Urinary bladder (tissue), 4 donors: ENCODE measurements around the gene EGLN3. TPM values are rescaled to one million over a fixed set of nuclear protein-coding genes. Genes with fewer than 3 reads are reported as not detected.

Experiments
- DNase-seq: peaks from one replicate; pipeline ENCODE4 v3.0.0-alpha.2; 2015; ENCODE audit errors: extremely low spot score
- H3K27ac ChIP-seq: one replicate; pipeline ENCODE4 v1.5.1; 2013; ENCODE audit warnings: low read depth, mild to moderate bottlenecking, moderate library complexity
- H3K36me3 ChIP-seq: one replicate; pipeline ENCODE4 v1.6.1; 2013; ENCODE audit warnings: mild to moderate bottlenecking, moderate library complexity; ENCODE audit not compliant: insufficient read depth
- H3K4me1 ChIP-seq: one replicate; pipeline ENCODE4 v1.6.1; 2013; ENCODE audit warnings: mild to moderate bottlenecking, moderate library complexity; ENCODE audit not compliant: insufficient read depth
- H3K4me3 ChIP-seq: one replicate; pipeline ENCODE4 v1.5.1; 2013; ENCODE audit warnings: low read depth, low read length
- WGBS: extraction: QIAGEN DNeasy Blood & Tissue Kit; methylation state at CpG from one replicate; pipeline ENCODE4 v1.1.7; 2013; 5-methylcytosine and 5-hydroxymethylcytosine counted together
- polyA plus RNA-seq: library from polyadenylated mRNA; stranded (reverse); fragments of 200-250 nt; gene quantifications from one replicate; pipeline ENCODE4 v1.2.3, GENCODE V29; 2013
- total RNA-seq: library from RNA; depleted of rRNA; stranded (reverse); fragments of >200 nt; gene quantifications from one replicate; pipeline ENCODE4 v1.2.3, GENCODE V29; 2014
- donor health status: healthy with polysubstance abuse.
- donor health status: healthy.

The EGLN3 gene
- total and polyA plus RNA-seq, 2 donors, result 54.6 to 65.8 TPM

GRCh38 chr14:33925946-33926345 is 24.9 kb downstream of the EGLN3 start:
- H3K36me3 ChIP-seq, result peaks cover 8% of the 10 kb centered on the region
- H3K4me1 ChIP-seq, result no peaks in the 10 kb centered on the region
- no peak overlapping the region for H3K4me3 ChIP-seq
- H3K27ac ChIP-seq, result no peak overlapping the region
- no peak for DNase-seq

DNA sequence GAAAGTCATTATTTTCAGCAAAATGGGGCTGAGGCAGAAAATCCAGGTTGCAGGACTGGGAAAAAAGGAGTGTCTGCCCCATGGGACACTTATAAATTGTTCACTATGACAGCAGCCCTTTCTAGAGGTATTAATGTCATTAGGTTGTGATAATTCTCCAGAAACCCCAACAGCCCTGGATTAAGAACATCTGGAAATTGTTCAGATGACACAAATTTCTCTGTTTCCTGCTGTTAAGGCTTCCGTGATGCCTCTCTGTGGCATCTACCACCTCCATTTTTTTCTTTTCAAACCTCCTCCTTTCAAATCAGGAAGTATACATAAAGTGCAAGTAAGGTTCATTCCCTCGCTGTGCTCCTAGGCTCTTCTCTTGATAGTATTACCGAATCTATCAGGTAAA is 25.6 kb downstream of the EGLN3 start:
- Histone ChIP-seq H3K36me3 (peaks cover 8% of the 10 kb centered on the region), H3K27ac (no peak overlapping the region)
- 90% methylated on average over 3 of the region's 3 CpGs for WGBS

DNA sequence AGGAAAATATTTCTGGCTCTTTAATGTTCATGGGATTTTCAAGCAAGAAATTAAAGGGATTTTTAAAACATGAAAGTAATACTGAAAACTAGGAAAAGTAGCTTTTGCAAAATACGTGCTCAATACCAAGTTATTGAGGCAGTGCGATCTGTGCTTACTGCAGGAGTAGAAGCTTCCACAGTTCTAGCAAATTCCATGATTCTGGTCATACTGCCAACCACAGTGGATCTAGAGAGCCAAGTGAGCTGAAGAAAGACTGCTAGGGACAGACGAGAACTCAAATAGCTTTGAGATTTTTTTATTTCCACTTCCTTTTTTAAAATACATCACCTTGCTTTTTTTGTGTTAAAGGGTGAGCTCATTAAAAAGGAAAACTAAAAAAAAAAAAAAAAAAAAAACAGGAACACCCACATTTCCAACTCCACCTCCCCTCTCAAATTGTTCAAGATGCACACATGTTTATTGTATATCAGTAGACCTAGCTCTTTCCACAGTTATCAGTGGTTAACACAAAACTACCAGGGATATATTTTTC is 26.2 kb downstream of the EGLN3 start:
- peaks cover 8% of the 10 kb centered on the region for H3K36me3 ChIP-seq
- WGBS, result 90% methylated on average over 3 of the region's 3 CpGs
- no peak overlapping the region for H3K4me3 ChIP-seq
- DNase-seq, result no peak
- no peaks in the 10 kb centered on the region for H3K4me1 ChIP-seq
- H3K27ac ChIP-seq, result no peak overlapping the region

More for the DNA sequence above, 25.6 kb downstream of the EGLN3 start:
- H3K4me3 ChIP-seq, result no peak overlapping the region
- no peaks in the 10 kb centered on the region for H3K4me1 ChIP-seq
- no peak for DNase-seq

- DNase-seq, result no peak
- no peak overlapping the region for H3K4me3 ChIP-seq
- H3K4me1 ChIP-seq, result no peaks in the 10 kb centered on the region
- H3K27ac ChIP-seq, result no peak overlapping the region
- H3K36me3 ChIP-seq, result peaks cover 6% of the 10 kb centered on the region
- WGBS, result 85% methylated on average over 4 of the region's 4 CpGs
These were observed 28.7 kb downstream of the EGLN3 start for GRCh38 chr14:33922125-33922524.

- WGBS, result 89% methylated on average over 3 of the region's 3 CpGs
- H3K27ac ChIP-seq, result no peak overlapping the region
These were observed 32.6 kb downstream of the EGLN3 start for GRCh38 chr14:33918256-33918655.

GRCh38 chr14:33917661-33918060 is 33.2 kb downstream of the EGLN3 start:
- no peak overlapping the region for H3K27ac ChIP-seq
- no peaks in the 10 kb centered on the region for H3K4me1 ChIP-seq
- H3K4me3 ChIP-seq, result no peak overlapping the region
- WGBS, result 62% methylated on average over 1 of the region's 1 CpG
- DNase-seq, result no peak
- H3K36me3 ChIP-seq, result no peaks in the 10 kb centered on the region

More at GRCh38 chr14:33918256-33918655, 32.6 kb downstream of the EGLN3 start:
- Histone ChIP-seq H3K4me1 (no peaks in the 10 kb centered on the region), H3K4me3 (no peak overlapping the region), H3K36me3 (no peaks in the 10 kb centered on the region)
- DNase-seq, result no peak

GRCh38 chr14:33916663-33917565 is 34.0 kb downstream of the EGLN3 start:
- Histone ChIP-seq H3K4me1 (no peaks in the 10 kb centered on the region), H3K4me3 (no peak overlapping the region), H3K27ac (no peak overlapping the region), H3K36me3 (no peaks in the 10 kb centered on the region)
- DNase-seq, result no peak
- WGBS, result 22% methylated on average over 5 of the region's 5 CpGs

DNA sequence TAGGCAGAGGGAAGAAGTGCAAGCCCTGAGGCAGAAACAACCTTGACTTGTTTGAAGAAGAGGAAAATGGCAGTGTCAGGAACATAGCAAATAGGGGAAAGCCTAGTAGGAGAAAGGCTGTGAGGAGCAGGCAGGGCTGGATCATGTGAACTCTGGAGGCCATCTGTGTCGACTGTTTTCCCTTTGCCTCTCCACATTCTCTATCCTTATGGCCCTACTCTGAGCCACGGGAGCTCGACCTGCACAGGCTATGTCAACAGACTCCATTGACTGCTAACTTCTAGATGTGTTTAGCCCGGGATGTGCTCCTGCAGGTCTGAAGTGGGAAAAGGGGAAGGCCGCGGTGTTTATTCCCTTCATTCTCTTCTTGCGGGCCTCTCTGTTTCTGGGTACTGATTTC is 35.2 kb downstream of the EGLN3 start:
- Histone ChIP-seq H3K27ac (no peak overlapping the region), H3K36me3 (no peaks in the 10 kb centered on the region), H3K4me3 (no peak overlapping the region), H3K4me1 (no peaks in the 10 kb centered on the region)
- 94% methylated on average over 7 of the region's 7 CpGs for WGBS
- DNase-seq, result no peak

GRCh38 chr14:33914676-33915516 is 36.0 kb downstream of the EGLN3 start:
- no peak overlapping the region for H3K27ac ChIP-seq
- DNase-seq, result peak; percentile 37
- 63% methylated on average over 5 of the region's 5 CpGs for WGBS

GRCh38 chr14:33911046-33911445 is 39.8 kb downstream of the EGLN3 start:
- no peaks in the 10 kb centered on the region for H3K36me3 ChIP-seq
- no peaks in the 10 kb centered on the region for H3K4me1 ChIP-seq
- no peak overlapping the region for H3K4me3 ChIP-seq
- 92% methylated on average over 6 of the region's 6 CpGs for WGBS
- DNase-seq, result no peak
- no peak overlapping the region for H3K27ac ChIP-seq

More at GRCh38 chr14:33914676-33915516, 36.0 kb downstream of the EGLN3 start:
- Histone ChIP-seq H3K4me1 (no peaks in the 10 kb centered on the region), H3K36me3 (no peaks in the 10 kb centered on the region), H3K4me3 (no peak overlapping the region)

- no peaks in the 10 kb centered on the region for H3K4me1 ChIP-seq
- no peak overlapping the region for H3K4me3 ChIP-seq
- H3K27ac ChIP-seq, result no peak overlapping the region
- no peaks in the 10 kb centered on the region for H3K36me3 ChIP-seq
- no peak for DNase-seq
- 96% methylated on average over 8 of the region's 8 CpGs for whole genome bisulfite sequencing
These were observed 40.4 kb downstream of the EGLN3 start for GRCh38 chr14:33910435-33910834.

DNA sequence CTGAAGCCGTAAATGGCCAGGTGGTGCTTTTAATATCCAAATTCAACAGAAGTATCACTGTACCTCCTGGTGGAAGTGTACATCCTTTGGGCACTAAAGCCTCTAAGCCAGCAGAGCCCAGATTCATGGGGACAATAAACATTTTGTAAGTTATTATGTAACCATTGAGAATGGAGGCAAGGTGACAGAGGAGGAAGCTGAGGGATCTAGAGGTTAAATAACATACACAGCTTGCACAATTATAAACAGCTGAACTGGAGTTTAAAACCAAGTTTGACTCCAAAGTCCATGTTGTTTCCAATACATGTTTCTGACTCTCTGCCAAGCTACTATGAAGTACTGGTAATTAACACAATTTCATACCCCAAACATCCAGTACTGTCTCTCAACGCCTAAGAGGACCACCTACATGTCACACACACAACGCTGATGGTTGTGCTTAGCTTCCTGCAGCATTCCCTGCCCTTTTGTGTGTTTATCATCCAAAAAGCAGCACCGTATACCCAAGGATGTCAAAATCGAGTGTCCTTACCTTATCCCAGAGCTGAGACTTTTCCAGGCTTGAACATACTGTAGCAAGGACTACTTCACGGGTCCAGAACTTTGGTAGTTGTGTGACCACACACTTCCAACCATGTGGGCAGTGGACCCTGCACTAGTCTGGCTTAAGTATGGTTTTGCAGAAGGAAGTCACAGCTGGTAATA is 41.3 kb downstream of the EGLN3 start:
- H3K27ac ChIP-seq, result no peak overlapping the region
- 92% methylated on average over 6 of the region's 6 CpGs for WGBS
- H3K36me3 ChIP-seq, result no peaks in the 10 kb centered on the region
- no peaks in the 10 kb centered on the region for H3K4me1 ChIP-seq
- no peak overlapping the region for H3K4me3 ChIP-seq
- DNase-seq, result no peak

DNA sequence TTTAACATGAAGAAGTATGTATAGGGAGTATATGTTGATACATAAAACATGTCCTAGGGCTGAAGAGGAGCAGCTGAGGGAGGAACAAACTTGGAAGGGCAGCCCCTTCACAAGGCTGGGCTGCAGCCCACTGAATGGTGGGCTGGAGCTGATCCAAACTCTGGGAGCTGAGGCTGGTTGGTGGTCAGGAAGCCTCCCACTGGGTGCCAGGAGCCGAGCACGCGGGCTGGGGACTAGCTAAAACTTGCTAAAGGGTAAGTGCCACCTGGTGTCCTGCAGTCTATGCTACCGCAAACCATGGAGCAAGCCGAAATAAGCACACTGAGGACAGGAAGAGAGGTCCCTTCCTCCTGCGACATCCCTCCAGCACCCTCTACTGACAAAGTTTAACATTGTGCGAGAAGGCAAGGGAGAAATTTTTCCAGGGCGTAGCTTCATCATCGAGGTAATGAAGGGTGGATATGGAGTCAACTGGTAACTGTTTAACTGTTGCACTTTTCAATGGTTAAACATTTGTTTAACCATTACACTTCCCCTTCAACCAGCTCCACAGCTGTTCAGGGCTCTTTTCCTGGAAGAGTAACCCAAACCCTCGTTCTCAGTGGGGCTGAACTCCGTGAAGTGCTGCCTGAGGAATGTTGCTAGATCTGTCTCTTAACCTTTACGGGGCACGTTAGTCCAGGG is 42.2 kb downstream of the EGLN3 start:
- Histone ChIP-seq H3K4me3 (no peak overlapping the region), H3K27ac (no peak overlapping the region), H3K36me3 (no peaks in the 10 kb centered on the region), H3K4me1 (no peaks in the 10 kb centered on the region)
- no peak for DNase-seq
- WGBS, result 93% methylated on average over 13 of the region's 13 CpGs
